Measurements from ENCODE around the gene NLGN3. TPM values are rescaled to one million over a fixed set of nuclear protein-coding genes. Genes with fewer than 3 reads are reported as not detected.

NLGN3 gene
- total RNA-seq (1 to 10 TPM; 7.6 to 8.9 TPM), polyA plus RNA-seq (ENCODE audit: insufficient read depth, low read depth, low replicate concordance) (8.2 TPM)
- long read RNA-seq, donor 1, partial matches to known transcripts: 0 of 6 reads
- long read RNA-seq, donor 1, other reads (novel, unspliced or antisense): 0 of 6 reads
- long read RNA-seq, donor 2, partial matches to known transcripts: 5 of 8 reads
- long read RNA-seq, donor 2, other reads (novel, unspliced or antisense): 0 of 8 reads

GRCh38 chrX:71144651-71145050 is at the start of gene NLGN3:
NLGN3 (plus strand) TSS chrX:71144841; CDS start chrX:71147750, 2,909 bp downstream.
- Histone ChIP-seq H3K9me3 (no peaks in the 10 kb centered on the region), H3K4me3 (peak within 1 kb of the TSS; percentile 15 to 26), H3K36me3 (ENCODE audit: low read depth, missing control alignments) (no peaks in the 10 kb centered on the region), H3K27me3 (no peaks in the 10 kb centered on the region), H3K4me1 (no peaks in the 10 kb centered on the region), H3K27ac (no peak within 1 kb of the TSS)
- 5% methylated on average over 4 of the region's 28 CpGs; no CpG with 5 or more reads in 1 of the 2 donors for WGBS, 2 donors
- TF ChIP-seq POLR2A (IDR thresholded peaks at IDR 0.05) (no peak), CTCF (IDR thresholded peaks at IDR 0.05) (no peak)
- intact Hi-C loops (cut with DNase I; ENCODE audit: low total_unique reads): no loop called here
- DNase-seq: peak; percentile 20

DNA sequence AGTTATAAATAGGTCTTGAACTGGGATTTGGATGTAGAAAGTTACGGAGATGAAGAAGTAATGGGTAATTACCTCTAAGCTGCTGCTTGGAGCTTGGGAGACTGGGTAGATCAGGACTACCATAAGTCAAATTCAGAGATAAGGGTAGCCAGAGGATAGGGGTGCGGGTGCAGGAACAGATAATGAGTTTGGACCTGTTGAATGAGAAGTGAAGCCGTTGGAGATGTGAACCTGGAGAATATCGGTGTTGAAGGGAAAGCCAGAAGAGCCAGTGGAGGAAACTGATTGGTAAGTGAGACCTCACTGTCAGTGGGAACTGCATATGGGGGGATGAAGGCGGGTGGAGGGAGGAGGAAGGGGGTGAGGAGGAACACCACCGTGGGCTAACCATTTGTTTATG is 49.6 kb upstream of the NLGN3 start:
- Histone ChIP-seq H3K9me3 (no peaks in the 10 kb centered on the region), H3K27me3 (no peaks in the 10 kb centered on the region), H3K4me3 (peak overlapping the region; percentile 59 to 73), H3K4me1 (no peaks in the 10 kb centered on the region), H3K36me3 (ENCODE audit: low read depth, missing control alignments) (no peaks in the 10 kb centered on the region), H3K27ac (peak overlapping the region in 1 of 2 donors; percentile 74)
- no peak for DNase-seq
- TF ChIP-seq POLR2A (IDR thresholded peaks at IDR 0.05): no peak
- TF ChIP-seq CTCF (IDR thresholded peaks at IDR 0.05): no peak
- 16 to 20% methylated on average over 6 of the region's 6 CpGs for WGBS, 2 donors
- intact Hi-C loops (cut with DNase I; ENCODE audit: low total_unique reads): no loop called here

DNA sequence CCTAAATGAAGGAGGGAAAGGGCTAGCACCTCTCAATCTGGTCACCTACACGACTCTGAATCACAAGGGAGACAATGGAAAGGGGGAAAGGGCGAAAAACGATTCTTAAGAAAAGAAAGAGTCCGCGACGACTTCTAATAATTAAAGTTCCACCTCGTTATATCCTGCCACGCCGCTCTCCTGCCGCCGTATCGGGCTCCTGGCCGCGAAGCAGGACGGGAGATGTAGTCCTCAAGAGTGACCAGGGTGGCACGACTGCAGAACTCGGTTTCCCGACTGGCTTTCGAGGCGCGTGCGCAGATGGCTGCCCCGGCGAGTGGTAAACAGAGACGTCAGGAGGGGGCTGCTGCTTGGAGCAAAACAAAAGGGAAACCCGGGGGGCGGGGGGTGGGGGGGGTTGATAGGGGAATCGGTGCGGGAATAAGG is 49.1 kb upstream of the NLGN3 start, which contains the start of gene FOXO4:
Gene FOXO4, plus strand, starts transcription at position 297 of the 426 bp plus-strand sequence. CDS start 678 bp downstream, outside the sequence.
- peak within 1 kb of the TSS; percentile 65 to 74 for H3K27ac ChIP-seq
- WGBS, 2 donors: 0 to 1% methylated on average over 5 to 22 of the region's 29 CpGs
- H3K4me3 ChIP-seq: peak within 1 kb of the TSS; percentile 59 to 73
- peak; percentile 96 for DNase-seq
- no peaks in the 10 kb centered on the region for H3K27me3 ChIP-seq
- no peaks in the 10 kb centered on the region for H3K9me3 ChIP-seq
- intact Hi-C loops (cut with DNase I; ENCODE audit: low total_unique reads): no loop called here
- TF ChIP-seq CTCF (IDR thresholded peaks at IDR 0.05) (no peak), POLR2A (IDR thresholded peaks at IDR 0.05) (no peak)
- H3K36me3 ChIP-seq (ENCODE audit: low read depth, missing control alignments): no peaks in the 10 kb centered on the region
- H3K4me1 ChIP-seq: no peaks in the 10 kb centered on the region

DNA sequence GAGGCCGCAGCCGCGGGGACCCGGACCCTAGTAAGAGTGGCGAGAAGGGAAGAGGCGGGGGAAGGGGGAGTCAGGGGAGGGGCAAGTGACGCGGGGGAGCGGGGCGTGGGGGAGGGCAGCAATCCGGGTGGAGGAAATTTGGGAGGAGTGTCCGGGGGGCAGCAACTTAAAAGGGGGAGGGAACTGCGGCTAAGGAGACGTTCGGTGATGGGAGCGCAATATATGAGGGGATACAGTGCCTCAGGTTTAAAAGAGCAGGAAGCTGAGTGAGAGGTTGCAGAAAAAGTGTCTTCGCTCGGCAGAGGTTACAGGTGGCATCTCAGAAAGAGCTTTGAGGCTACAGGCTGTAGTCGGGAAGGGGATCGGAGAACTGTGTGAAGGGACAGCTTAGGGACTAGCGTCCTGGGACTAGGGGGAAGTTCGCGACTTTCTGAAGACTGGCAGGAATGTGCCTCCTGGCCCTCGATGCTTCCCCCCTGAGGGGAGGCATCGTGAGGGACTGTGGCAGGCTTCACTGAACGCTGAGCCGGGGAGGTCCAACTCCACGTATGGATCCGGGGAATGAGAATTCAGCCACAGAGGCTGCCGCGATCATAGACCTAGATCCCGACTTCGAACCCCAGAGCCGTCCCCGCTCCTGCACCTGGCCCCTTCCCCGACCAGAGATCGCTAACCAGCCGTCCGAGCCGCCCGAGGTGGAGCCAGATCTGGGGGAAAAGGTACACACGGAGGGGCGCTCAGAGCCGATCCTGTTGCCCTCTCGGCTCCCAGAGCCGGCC is 48.5 kb upstream of the NLGN3 start:
- DNase-seq: no peak

More for the DNA sequence above, 48.5 kb upstream of the NLGN3 start:
- no peak for TF ChIP-seq POLR2A (IDR thresholded peaks at IDR 0.05)
- no peak for TF ChIP-seq CTCF (IDR thresholded peaks at IDR 0.05)
- intact Hi-C loops (cut with DNase I; ENCODE audit: low total_unique reads): no loop called here
- H3K4me1 ChIP-seq: no peaks in the 10 kb centered on the region
- no peaks in the 10 kb centered on the region for H3K9me3 ChIP-seq
- WGBS, 2 donors: 1 to 2% methylated on average over 19 to 27 of the region's 46 CpGs
- no peaks in the 10 kb centered on the region for H3K36me3 ChIP-seq (ENCODE audit: low read depth, missing control alignments)
- no peaks in the 10 kb centered on the region for H3K27me3 ChIP-seq
- peak overlapping the region; percentile 59 to 73 for H3K4me3 ChIP-seq
- peak overlapping the region; percentile 65 to 74 for H3K27ac ChIP-seq

Measured in testis (tissue), 5 donors.